ENCODE measurements around the gene GUK1.
"Not testable (repeated sequence)": the region's sequence is repeated elsewhere in the genome, so short reads cannot be mapped to it uniquely, and the experiment has no call there.

Gene GUK1

DNA sequence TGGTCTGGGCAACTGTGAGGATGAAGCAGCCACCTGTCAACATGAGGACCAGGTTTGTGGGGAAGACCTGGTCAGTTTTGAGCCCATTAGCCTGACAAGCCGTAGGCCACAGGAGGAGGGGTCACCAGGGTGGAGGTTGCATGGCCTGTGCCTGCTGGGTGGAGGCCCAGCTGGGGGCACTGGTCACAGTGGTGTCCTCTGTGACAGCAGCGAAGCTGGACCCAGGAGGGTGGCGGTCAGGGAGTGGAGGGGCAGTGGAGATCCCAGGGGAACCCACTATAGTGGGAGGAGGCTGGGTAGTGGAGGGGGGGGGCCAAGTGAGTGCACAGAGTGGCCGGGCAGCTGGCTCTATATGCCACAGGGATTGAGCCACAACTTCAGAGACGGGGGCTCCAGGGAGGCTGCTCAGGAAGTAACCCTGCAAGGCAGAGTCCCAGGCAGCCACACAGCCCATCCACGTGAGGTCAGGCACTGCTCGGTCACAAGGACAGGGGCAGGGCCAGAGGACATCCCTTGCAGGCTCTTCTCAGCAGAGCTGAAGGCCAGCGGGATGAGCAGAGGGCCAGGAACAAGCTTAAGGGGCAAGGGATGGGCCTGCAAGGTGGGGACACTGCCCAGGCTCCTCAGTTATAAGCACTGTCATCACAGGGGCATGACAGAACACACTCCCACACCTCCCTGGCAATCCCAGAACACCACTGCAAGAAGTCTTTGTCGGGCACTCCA, 34.6 kb upstream of the GUK1 start:
- no peak for DNase-seq

DNA sequence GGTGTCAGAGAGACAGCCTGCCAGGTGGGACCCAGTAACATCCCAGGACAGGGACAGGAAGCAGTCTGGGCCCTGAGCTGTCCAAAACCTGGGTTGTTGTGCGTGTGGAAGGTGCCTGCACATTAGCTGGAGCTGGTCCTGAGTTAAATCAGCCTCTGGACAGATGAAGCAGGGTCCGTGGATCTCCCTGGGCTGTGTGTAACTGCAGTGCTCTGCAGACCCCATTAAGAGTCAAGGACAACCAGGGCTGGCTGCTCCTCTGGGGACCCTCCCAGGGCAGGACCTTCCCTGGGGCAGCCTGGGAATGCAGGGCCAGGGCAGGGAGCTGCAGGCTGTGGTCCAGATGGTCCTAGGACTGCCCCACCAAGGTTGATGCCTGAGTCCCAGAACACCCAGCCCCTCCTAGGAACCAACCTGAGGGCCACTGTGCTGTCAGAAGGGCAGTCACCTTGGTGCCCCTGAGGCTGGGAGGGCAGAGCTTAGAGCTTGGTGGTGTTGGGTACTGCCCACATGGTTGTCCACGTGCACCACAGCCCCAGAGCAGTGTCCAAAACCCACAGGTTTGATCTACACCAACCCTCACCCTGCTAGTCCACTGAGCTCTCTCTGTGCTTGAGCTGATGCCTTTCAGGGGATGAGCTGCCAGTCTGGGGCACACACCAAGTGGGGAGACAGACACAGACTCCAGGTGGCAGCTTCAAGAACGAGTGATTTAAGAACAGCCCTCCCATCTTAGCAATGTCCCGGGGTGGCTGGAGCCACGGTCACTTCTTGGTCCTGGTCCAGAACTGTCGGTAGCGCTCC, 33.9 kb upstream of the GUK1 start:
- no peak for DNase-seq

GRCh38 chr1:228106800-228107054, 33.4 kb upstream of the GUK1 start:
- no peak for DNase-seq

DNA sequence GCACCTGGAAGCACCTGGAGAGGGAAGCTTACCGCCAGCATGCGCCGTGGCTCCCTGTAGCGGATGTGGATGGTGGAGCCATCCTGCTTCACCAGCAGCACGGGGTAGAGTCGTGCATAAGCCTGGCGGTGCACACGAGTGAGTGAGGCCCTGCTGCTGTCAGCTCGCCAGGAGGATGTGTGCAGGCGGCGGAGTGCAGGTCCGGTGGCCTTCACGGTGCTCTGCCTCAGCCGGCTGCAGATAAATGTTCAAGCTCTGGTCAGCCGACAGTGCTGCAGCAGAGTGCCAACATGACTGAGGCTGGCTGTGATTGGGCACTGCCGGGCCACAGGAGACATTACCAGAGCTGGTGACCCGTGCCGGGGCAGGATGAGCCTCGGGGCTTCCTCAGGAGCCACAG, 32.4 kb upstream of the GUK1 start:
- no peak for DNase-seq

GRCh38 chr1:228108055-228108690, 31.9 kb upstream of the GUK1 start:
- no peak for DNase-seq

DNA sequence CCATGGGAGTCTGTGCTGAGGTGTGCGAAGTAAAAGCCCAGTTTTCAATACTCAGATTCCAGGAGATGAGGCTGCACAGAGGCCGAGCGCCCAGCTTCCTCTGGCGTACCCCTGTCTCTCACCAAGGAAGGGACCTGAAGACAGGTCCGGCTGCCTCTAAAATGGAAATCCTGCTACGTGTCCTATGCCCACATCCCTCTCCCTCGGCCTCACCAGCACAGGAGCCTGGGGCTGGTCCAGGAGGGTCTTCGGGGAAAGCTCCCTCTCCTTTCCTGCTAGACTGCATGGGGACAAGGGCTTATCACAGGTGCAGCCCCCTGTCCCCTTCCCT, 31.4 kb upstream of the GUK1 start:
- no peak for DNase-seq

GRCh38 chr1:228109073-228109961, 30.8 kb upstream of the GUK1 start, which contains the start of gene MRPL55:
Gene MRPL55 (minus strand): TSS chr1:228109299. CDS start chr1:228108260, 1,039 bp downstream.
- DNase-seq: peak; percentile 80

DNA sequence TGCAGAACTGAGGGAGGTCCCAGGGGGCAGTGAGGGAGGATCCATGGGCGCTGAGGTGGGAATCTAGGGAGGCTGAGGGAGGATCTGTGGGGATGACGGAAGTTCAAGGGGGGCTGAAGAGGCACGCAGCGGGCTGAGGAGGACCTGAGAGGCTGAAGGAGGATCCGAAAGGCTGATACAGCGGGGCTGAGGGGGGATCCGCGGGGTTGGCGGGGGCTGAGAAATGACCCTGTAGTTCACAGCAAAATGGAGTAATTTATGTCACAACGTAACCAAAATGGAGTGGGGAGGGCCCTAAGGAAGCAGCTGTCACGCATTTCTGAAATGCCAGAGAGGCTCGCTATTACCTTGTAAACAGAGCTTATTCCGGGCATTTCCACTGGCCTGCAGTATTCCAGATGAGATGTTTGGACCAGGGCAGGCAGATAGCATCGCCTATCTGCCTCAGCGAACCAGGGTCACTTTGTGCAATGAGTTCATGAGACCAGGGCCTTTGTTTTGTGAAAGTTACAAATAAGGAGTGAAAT, 30.1 kb upstream of the GUK1 start:
- no peak for DNase-seq

DNA sequence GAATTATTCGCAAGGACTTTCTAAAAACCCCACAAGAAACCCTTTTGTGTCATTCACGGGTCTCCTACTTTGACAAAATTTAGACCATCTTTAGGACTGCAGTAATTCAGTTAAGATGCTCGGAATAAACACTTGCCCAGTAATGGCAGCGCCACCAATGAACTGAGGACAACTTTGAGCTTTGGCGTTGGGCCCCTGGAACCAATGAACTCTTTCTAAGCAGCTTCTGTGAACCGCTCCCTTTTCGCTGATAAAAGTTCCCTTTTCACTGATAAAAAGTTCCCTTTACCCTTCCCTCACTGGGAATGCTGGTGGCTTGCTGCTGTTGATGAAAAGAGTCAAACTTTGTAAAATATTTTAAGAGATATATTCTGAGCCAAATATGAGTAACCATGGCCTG, 29.5 kb upstream of the GUK1 start:
- no peak for DNase-seq

DNA sequence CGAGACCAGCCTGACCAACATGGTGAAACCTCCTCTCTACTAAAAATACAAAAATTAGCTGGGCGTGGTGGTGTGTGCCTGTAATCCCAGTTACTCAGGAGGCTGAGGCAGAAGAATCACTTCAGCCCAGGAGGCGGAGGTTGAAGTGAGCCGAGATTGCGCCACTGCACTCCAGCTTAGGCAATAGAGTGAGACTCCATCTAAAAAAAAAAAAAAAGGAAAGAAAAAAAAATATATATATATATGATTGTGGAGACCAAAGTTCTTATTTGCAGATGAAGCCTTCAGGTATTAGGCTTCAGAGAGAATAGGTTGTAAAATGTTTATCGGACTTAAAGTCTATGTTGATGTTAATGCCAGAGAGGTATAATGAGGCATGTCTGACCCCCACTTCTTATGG, 28.8 kb upstream of the GUK1 start:
- not testable (repeated sequence) for DNase-seq

DNA sequence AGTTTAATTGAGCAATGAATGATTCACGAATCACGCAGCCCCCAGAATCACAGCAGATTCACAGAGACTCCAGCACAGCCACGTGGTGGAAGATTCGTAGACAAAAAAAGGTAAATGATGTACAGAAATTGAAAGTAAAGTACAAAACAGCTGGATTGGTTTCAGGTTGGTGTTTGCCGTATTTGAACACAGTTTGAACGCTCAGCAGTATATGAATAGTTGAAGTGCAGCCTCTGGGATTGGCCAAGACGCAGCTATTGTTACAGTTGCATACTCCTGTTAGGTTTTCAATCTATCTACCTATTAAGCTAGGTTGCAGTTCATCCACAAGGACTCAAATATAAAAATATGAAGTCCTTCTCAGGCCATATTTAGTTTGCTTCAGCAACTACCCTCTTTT, 27.9 kb upstream of the GUK1 start:
- no peak for DNase-seq

GRCh38 chr1:228112617-228113016, 27.5 kb upstream of the GUK1 start:
- DNase-seq: no peak

DNA sequence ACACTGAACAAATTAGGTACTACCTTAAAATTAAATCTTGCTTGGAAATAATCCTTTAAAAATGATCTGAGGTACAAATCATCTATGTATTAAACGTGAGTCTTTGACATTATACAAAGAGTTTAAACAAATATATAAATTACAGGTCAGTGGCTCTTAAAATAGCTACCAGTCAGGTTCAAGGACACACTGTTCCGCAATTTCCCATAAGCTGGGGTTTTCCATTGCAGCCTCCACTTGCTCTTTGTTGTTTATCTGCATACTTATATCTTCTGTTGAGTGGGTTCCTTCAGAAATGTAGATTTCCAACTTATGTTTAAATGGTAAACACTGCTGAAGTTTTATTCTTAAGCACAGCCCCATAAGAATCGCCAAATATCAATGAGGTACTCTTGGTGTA, 25.3 kb upstream of the GUK1 start:
- DNase-seq: no peak

GRCh38 chr1:228117335-228117734, 22.7 kb upstream of the GUK1 start:
- no peak for DNase-seq

- DNase-seq: no peak
These were observed 22.0 kb upstream of the GUK1 start for GRCh38 chr1:228118040-228118439.

- DNase-seq: no peak
These were observed 19.7 kb upstream of the GUK1 start for GRCh38 chr1:228120351-228120750.

DNA sequence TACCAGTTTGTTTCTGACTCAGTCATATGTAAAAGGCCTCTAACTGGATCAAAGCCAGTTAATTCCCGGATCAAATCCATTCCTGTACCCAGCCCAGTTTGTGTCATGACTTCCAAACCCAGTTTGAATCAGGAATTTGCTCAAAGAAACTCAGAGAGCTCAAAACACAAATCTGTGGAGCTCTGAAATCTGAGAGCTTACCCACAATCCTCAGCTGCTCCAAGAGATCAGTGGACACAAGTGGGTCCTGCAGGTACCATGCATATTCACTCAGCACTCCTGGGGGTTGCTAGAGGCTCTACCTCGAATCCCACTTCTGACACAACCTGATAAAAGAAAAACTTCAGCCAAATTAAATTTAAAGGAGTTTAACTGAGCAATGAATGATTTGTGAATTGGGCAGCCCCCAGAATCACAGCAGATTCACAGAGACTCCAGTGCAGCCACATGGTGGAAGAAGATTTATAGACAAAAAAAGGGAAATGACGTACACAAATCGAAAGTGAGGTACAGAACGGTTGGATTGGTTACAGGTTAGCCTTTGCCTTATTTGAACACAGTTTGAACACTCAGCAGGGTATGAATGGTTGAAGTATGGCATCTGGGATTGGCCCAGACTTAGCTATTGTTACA, 19.1 kb upstream of the GUK1 start:
- no peak for DNase-seq

DNA sequence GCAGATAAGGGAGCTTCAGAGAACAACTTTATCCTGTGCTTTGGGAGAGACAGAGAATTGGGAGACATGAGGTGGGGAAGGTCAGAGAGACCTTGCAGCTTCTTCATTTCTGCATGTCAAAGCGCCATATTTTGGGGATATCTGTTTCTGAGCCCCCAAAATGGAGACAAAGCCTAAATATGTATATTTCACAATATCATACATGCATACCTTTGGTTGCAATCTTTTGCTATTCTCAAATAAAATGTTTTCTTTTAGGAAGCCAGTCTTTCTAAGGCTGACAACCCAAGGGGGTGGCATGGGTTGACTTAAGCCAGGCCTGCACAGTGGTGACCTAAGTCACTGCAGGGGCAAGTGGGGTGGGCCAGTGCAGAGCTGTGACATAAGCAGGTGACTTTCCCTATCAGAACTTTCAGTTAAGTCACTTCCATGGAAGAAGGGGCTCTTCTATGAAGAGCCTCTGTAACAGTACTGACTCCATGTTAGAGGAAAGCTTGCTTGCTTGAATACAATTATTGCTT, 17.1 kb upstream of the GUK1 start:
- DNase-seq: no peak

DNA sequence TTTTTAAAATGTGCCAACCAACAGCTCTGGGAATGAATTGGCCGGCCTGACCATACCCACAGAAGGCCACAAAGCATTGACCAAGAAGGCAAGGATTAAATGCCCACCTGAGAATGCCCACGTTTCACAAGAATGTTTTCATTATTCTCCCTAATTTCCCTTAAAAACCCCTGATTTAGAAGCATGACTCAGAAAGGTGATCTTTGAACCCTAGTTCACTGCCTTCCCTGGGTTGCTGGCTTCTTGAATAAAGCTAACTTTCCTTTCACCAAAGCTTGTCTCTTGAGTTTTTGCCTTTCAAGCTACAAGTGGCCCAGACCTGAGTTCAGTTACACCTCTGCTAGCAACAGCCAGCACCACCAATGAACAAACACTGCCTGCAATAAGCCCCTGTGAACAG, 16.6 kb upstream of the GUK1 start:
- DNase-seq: no peak

GRCh38 chr1:228125185-228125584, 14.9 kb upstream of the GUK1 start:
- no peak for DNase-seq

DNA sequence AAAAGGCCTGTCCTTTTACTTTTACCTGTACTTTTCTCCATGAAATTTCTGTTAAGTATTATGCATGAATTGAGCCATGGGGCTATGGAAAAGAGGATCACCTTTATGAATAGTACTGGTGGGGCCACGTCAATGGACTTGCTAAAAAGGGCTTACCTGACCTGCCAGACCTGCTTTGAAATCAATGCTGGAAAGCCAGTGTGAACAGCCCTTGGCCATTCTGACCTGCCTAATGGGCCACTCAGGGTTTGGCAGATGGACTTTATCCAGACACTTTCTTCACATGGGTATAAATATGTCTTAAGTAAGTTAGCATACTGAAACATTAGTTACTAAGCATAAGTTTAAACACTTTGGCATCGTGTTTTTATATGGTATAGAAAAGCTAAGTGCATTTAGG, 8.3 kb upstream of the GUK1 start:
- DNase-seq: no peak

- DNase-seq: no peak
These were observed 5.5 kb upstream of the GUK1 start for GRCh38 chr1:228134591-228134990.
